GM12878 (cell line): ENCODE results near the gene ELANE. TPM values are rescaled to one million over a fixed set of nuclear protein-coding genes. Genes with fewer than 3 reads are reported as not detected.

Experiments used
- ATAC-seq: fragments of 200-7000 bp; cut with Tn5 transposase; 3 replicates; pipeline ENCODE4 v1.9.1; 2020; ENCODE audit warnings: mild to moderate bottlenecking, moderate library complexity
- BruUV-seq: library from RNA; stranded (reverse); fragments of 400-500 nt; replicated peaks from 2 replicates; lab custom pipeline; 2021; lab: Mats Ljungman, UMichigan
- CTCF ChIA-PET: fragments of 300-600 bp; sonication (Branson Sonifier 250); formaldehyde crosslinking; extraction: SDS; loops from one replicate; lab custom pipeline; 2021; ENCODE audit warnings: inconsistent platforms; lab: Yijun Ruan, JAX
- POLR2A ChIA-PET: fragments of 350-600 bp; formaldehyde crosslinking; extraction: SDS; loops from one replicate; lab custom pipeline; 2021; ENCODE audit warnings: inconsistent platforms; lab: Charles Lee
- RAD21 ChIA-PET: fragments of 300-600 bp; sonication (Branson Sonifier 250); formaldehyde crosslinking; loops from one replicate; lab custom pipeline; 2023; ENCODE audit warnings: antibody characterized with exemption; ENCODE audit not compliant: unreplicated experiment; lab: Charles Lee
- SMC1A ChIA-PET: fragments of 300-600 bp; sonication (Branson Sonifier 250); formaldehyde crosslinking; loops from one replicate; lab custom pipeline; 2023; ENCODE audit not compliant: unreplicated experiment, uncharacterized antibody; lab: Charles Lee
- DNase-seq: peaks from one replicate; pipeline ENCODE4 v3.0.0-alpha.2; 2011; ENCODE audit warnings: low read depth, low spot score
- FAIRE-seq: peaks from 3 replicates; lab custom pipeline; 2011; peaks lifted over from hg19 to GRCh38; lab: Jason Lieb, UNC
- H2AFZ ChIP-seq: 2 replicates; pipeline ENCODE4 v1.6.0; 2011; ENCODE audit warnings: low read depth, low read length, control low read depth; ENCODE audit not compliant: control insufficient read depth
- H3K27ac ChIP-seq: 2 replicates; pipeline ENCODE4 v1.5.1; 2011; ENCODE audit warnings: control low read depth; ENCODE audit not compliant: control insufficient read depth, insufficient read depth
- H3K27me3 ChIP-seq, 2 experiments: replicated peaks in 1 of 2; 2 replicates each; pipeline versions ENCODE4 v1.6.0 to v1.6.1; 2011; ENCODE audit warnings: low read length in 1 of 2; ENCODE audit not compliant: control insufficient read depth in 2 of 2, insufficient read depth in 2 of 2
- H3K36me3 ChIP-seq, 2 experiments: 2 replicates each; pipeline ENCODE4 v1.5.1; 2011; ENCODE audit warnings: low read length in 1 of 2; ENCODE audit not compliant: control insufficient read depth in 2 of 2, insufficient read depth in 2 of 2
- H3K4me1 ChIP-seq: 2 replicates; pipeline ENCODE4 v1.6.1; 2011; ENCODE audit warnings: mild to moderate bottlenecking, low read length, moderate library complexity, mixed read lengths; ENCODE audit not compliant: control insufficient read depth, insufficient read depth
- H3K4me2 ChIP-seq: 2 replicates; pipeline ENCODE4 v1.6.0; 2011; ENCODE audit warnings: control low read depth; ENCODE audit not compliant: control insufficient read depth, insufficient read depth
- H3K4me3 ChIP-seq: fragments of 200-600 bp; sonication (generic); 2 replicates; pipeline ENCODE4 v1.5.1; 2016
- H3K79me2 ChIP-seq: 2 replicates; pipeline ENCODE4 v1.6.0; 2011; ENCODE audit warnings: low read length; ENCODE audit not compliant: control insufficient read depth, insufficient read depth
- H3K9ac ChIP-seq: 2 replicates; pipeline ENCODE4 v1.8.0; 2011; ENCODE audit warnings: low read length, control low read depth, mixed read lengths; ENCODE audit not compliant: control insufficient read depth, insufficient read depth
- H3K9me3 ChIP-seq: replicated peaks from 3 replicates; pipeline ENCODE4 v1.5.1; 2011; ENCODE audit warnings: mild to moderate bottlenecking, low read length; ENCODE audit not compliant: control insufficient read depth, insufficient read depth
- H4K20me1 ChIP-seq: 2 replicates; pipeline ENCODE4 v1.6.0; 2011; ENCODE audit not compliant: control insufficient read depth, insufficient read depth
- ASH2L ChIP-seq: fragments of 300-600, 200-600 bp; sonication (generic); IDR thresholded peaks from 2 replicates; pipeline ENCODE4 v1.6.1; 2017; ENCODE audit warnings: low read depth, mild to moderate bottlenecking, borderline replicate concordance
- CHD2 ChIP-seq: IDR thresholded peaks from 2 replicates; pipeline ENCODE4 v1.6.1; 2011; ENCODE audit warnings: low read depth, low read length, improper control_type of control experiment, borderline replicate concordance
- IKZF1 ChIP-seq: fragments of 450-650 bp; conservative IDR thresholded peaks from 2 replicates; pipeline ENCODE4 v1.6.1; 2017; ENCODE audit warnings: antibody characterized with exemption, mild to moderate bottlenecking
- IRF5 ChIP-seq: fragments of 450-650 bp; IDR thresholded peaks from 2 replicates; pipeline ENCODE4 v1.6.1; 2017; ENCODE audit warnings: borderline replicate concordance
- POLR2A ChIP-seq: IDR thresholded peaks from 2 replicates; pipeline ENCODE4 v1.6.1; 2011; ENCODE audit warnings: low read depth, mild to moderate bottlenecking, low read length
- STAT1 ChIP-seq: fragments of 450-650 bp; conservative IDR thresholded peaks from 2 replicates; pipeline ENCODE4 v1.6.1; 2014; ENCODE audit warnings: antibody characterized with exemption, mild to moderate bottlenecking
- SUZ12 ChIP-seq: fragments of 200-600 bp; sonication (generic); IDR thresholded peaks from one replicate; pipeline ENCODE4 v1.6.1; 2018; ENCODE audit warnings: antibody characterized with exemption, mild to moderate bottlenecking; ENCODE audit not compliant: unreplicated experiment
- ZBTB40 ChIP-seq: fragments of 450-650 bp; IDR thresholded peaks from 2 replicates; pipeline ENCODE4 v1.6.1; 2016; ENCODE audit warnings: mild to moderate bottlenecking, moderate library complexity, borderline replicate concordance
- WGBS: methylation state at CpG from one replicate; pipeline ENCODE4 v1.1.6; 2016; ENCODE audit warnings: low lambda C conversion rate; ENCODE audit not compliant: insufficient replicate concordance, insufficient coverage; ENCODE audit errors: missing lambda C conversion rate; 5-methylcytosine and 5-hydroxymethylcytosine counted together
- in situ Hi-C: fragments of 300-500 bp; cut with MboI; formaldehyde crosslinking; loops from 9 replicates; pipeline ENCODE4 v1.14.3; 2018; ENCODE audit warnings: mixed read lengths
- intact Hi-C: fragments of 100-400 bp; cut with micrococcal nuclease; formaldehyde crosslinking; loops from one replicate; pipeline ENCODE4 v1.14.2; 2022; ENCODE audit not compliant: unreplicated experiment
- polyA plus RNA-seq, 11 experiments: library from polyadenylated mRNA; depleted of rRNA in 4 of 11; unstranded in 6 of 11; stranded (reverse) in 5 of 11; fragments of >200 nt; fragmentation: Nextera tagmentation in 4 of 11; fragmentation: Illumina TruSeq in 1 of 11; extraction: Ambion mirVana in 4 of 11; extraction: Trizol in 1 of 11; gene quantifications; 1 replicate in 1 of 11; 2 replicates in 10 of 11; pipeline versions ENCODE4 v1.2.1 to v1.2.3, GENCODE V29; 2011 to 2016; ENCODE audit warnings: inconsistent platforms in 2 of 11, missing spikeins in 2 of 11, low read depth in 1 of 11
- total RNA-seq, 4 experiments: library from RNA; depleted of rRNA in 3 of 4; stranded (reverse); fragments of >200 nt in 3 of 4; fragmentation: Illumina TruSeq in 1 of 4; extraction: Trizol in 1 of 4; gene quantifications; 2 replicates each; pipeline versions ENCODE4 v1.2.1 to v1.2.3, GENCODE V29; 2013 to 2021

ELANE gene
- total and polyA plus RNA-seq, 10 of the 15 experiments (the other 5 are each of a cell fraction or from before 2014, with no cell fraction given) = not detected

- TF ChIP-seq ZBTB40 = no peak
- no peak for TF ChIP-seq CHD2
- TF ChIP-seq IRF5 = no peak
- TF ChIP-seq ASH2L = no peak
- no peak for TF ChIP-seq SUZ12
- no peak for TF ChIP-seq STAT1
- no peak for TF ChIP-seq POLR2A
These were observed 20.3 kb downstream of the ELANE start (continued) for GRCh38 chr19:872266-872951.

- no peak overlapping the region for H3K9ac ChIP-seq
- no peak overlapping the region for H3K4me3 ChIP-seq
- H3K4me1 ChIP-seq = no peaks in the 10 kb centered on the region
- H3K4me2 ChIP-seq = no peak overlapping the region
- no peaks in the 10 kb centered on the region for H3K27me3 ChIP-seq
- DNase-seq = peak; percentile 32
- WGBS = 2% methylated on average over 6 of the region's 13 CpGs
- peak; percentile 93 for ATAC-seq
- no peak for FAIRE-seq
- in situ Hi-C loops = no loop called here
- CTCF ChIA-PET = no interaction called here
- no peaks in the 10 kb centered on the region for H3K79me2 ChIP-seq
- RAD21 ChIA-PET = no interaction called here
- H4K20me1 ChIP-seq = no peaks in the 10 kb centered on the region
- POLR2A ChIA-PET = no interaction called here
- no peak overlapping the region for H2AFZ ChIP-seq
- no TSS peak for BruUV-seq
- H3K27ac ChIP-seq = no peak overlapping the region
- no peaks in the 10 kb centered on the region; a peak in 2 of 4 replicates for H3K36me3 ChIP-seq
- intact Hi-C loops = no loop called here
- no peaks in the 10 kb centered on the region for H3K9me3 ChIP-seq
- SMC1A ChIA-PET = interaction anchor here (0.7 kb wide), 1 partner anchor 17 kb away, joined by 4 read pairs; no protein-coding TSS in a partner anchor
- TF ChIP-seq IKZF1 = no peak
These were observed 21.0 kb downstream of the ELANE start for GRCh38 chr19:873084-873483.
